GM18873 (cell line): ENCODE data around the gene RNF157.
"Not testable (repeated sequence)": the region's sequence is repeated elsewhere in the genome, so short reads cannot be mapped to it uniquely, and the experiment has no call there.

Experiments
- ATAC-seq: cut with Tn5 transposase; IDR thresholded peaks from one replicate; pipeline ENCODE4 v1.9.1; 2021; ENCODE audit warnings: mild to moderate bottlenecking, moderate library complexity, moderate number of reproducible peaks; ENCODE audit not compliant: unreplicated experiment, low FRiP score

RNF157 gene

GRCh38 chr17:76270770-76271668 lies 30.7 kb upstream of the RNF157 start:
- no peak for ATAC-seq

GRCh38 chr17:76270127-76270592 lies 29.9 kb upstream of the RNF157 start:
- ATAC-seq: no peak

GRCh38 chr17:76268991-76269981 lies 29.0 kb upstream of the RNF157 start:
- ATAC-seq: no peak

GRCh38 chr17:76268015-76268749 lies 27.9 kb upstream of the RNF157 start:
- no peak for ATAC-seq

GRCh38 chr17:76267581-76268001 lies 27.3 kb upstream of the RNF157 start:
- ATAC-seq: not testable (repeated sequence)

- no peak for ATAC-seq
These were observed 26.8 kb upstream of the RNF157 start for GRCh38 chr17:76267051-76267576.

- ATAC-seq: no peak
These were observed 26.1 kb upstream of the RNF157 start for GRCh38 chr17:76266244-76266938.

- ATAC-seq: no peak
These were observed 25.4 kb upstream of the RNF157 start for GRCh38 chr17:76265624-76266243.

- peak; percentile 68 for ATAC-seq
These were observed 24.7 kb upstream of the RNF157 start, which contains the start of gene UBALD2 for GRCh38 chr17:76264755-76265623. Gene UBALD2 (plus strand): TSS chr17:76265348. CDS start chr17:76265506, 158 bp downstream.

- no peak for ATAC-seq
These were observed 24.1 kb upstream of the RNF157 start for GRCh38 chr17:76264425-76264754.

- ATAC-seq: no peak
These were observed 23.6 kb upstream of the RNF157 start for GRCh38 chr17:76263896-76264295.

- no peak for ATAC-seq
These were observed 22.5 kb upstream of the RNF157 start for GRCh38 chr17:76262732-76263344.

GRCh38 chr17:76261421-76262215 lies 21.3 kb upstream of the RNF157 start:
- no peak for ATAC-seq

- no peak for ATAC-seq
These were observed 20.4 kb upstream of the RNF157 start for GRCh38 chr17:76260669-76261068.

GRCh38 chr17:76260220-76260619 lies 19.9 kb upstream of the RNF157 start:
- ATAC-seq: no peak

- ATAC-seq: not testable (repeated sequence)
These were observed 16.2 kb upstream of the RNF157 start for GRCh38 chr17:76256430-76257050.
